Eye (tissue), 1 donor: Measurements from ENCODE around the gene DCAF15.
"Not testable (repeated sequence)": the region's sequence is repeated elsewhere in the genome, so short reads cannot be mapped to it uniquely, and the experiment has no call there.

Experiments
- DNase-seq: peaks from one replicate; pipeline ENCODE4 v3.0.0-alpha.2; 2015

The DCAF15 gene

GRCh38 chr19:13952154-13952930 lies at the start of gene DCAF15:
TSS of gene DCAF15 (plus strand) at chr19:13952509. CDS start at chr19:13952513, 4 bp downstream.
- peak; percentile 100 for DNase-seq

- DNase-seq = no peak
Measured at GRCh38 chr19:13902993-13903555, 49.2 kb upstream of the DCAF15 start.

- DNase-seq = peak; percentile 94
Measured at GRCh38 chr19:13905634-13906520, 46.4 kb upstream of the DCAF15 start, which contains the start of the genes BRME1 and CC2D1A. TSS of gene BRME1 (minus strand) at chr19:13906117. CDS start at chr19:13904892, 1,225 bp downstream. TSS of gene CC2D1A (plus strand) at chr19:13906201. CDS start at chr19:13906442, 241 bp downstream.

GRCh38 chr19:13906521-13906904 lies 45.8 kb upstream of the DCAF15 start:
- peak; percentile 33 for DNase-seq

- no peak for DNase-seq
Measured at GRCh38 chr19:13906910-13907309, 45.4 kb upstream of the DCAF15 start.

GRCh38 chr19:13908674-13909073 lies 43.6 kb upstream of the DCAF15 start:
- no peak for DNase-seq

GRCh38 chr19:13909430-13909829 lies 42.9 kb upstream of the DCAF15 start:
- no peak for DNase-seq

GRCh38 chr19:13913352-13913751 lies 39.0 kb upstream of the DCAF15 start:
- DNase-seq = no peak

GRCh38 chr19:13914777-13915176 lies 37.5 kb upstream of the DCAF15 start:
- no peak for DNase-seq

GRCh38 chr19:13917888-13918406 lies 34.4 kb upstream of the DCAF15 start:
- DNase-seq = no peak

GRCh38 chr19:13918726-13919411 lies 33.4 kb upstream of the DCAF15 start:
- DNase-seq = no peak

GRCh38 chr19:13920524-13920923 lies 31.8 kb upstream of the DCAF15 start:
- no peak for DNase-seq

- peak; percentile 72 for DNase-seq
Measured at GRCh38 chr19:13920940-13921747, 31.2 kb upstream of the DCAF15 start.

- not testable (repeated sequence) for DNase-seq
Measured at GRCh38 chr19:13922118-13922517, 30.2 kb upstream of the DCAF15 start.

GRCh38 chr19:13923194-13923987 lies 28.9 kb upstream of the DCAF15 start:
- no peak for DNase-seq

- no peak for DNase-seq
Measured at GRCh38 chr19:13926010-13926409, 26.3 kb upstream of the DCAF15 start.

GRCh38 chr19:13926715-13927114 lies 25.6 kb upstream of the DCAF15 start:
- DNase-seq = no peak

- DNase-seq = no peak
Measured at GRCh38 chr19:13929340-13929739, 23.0 kb upstream of the DCAF15 start.

GRCh38 chr19:13929956-13930355 lies 22.4 kb upstream of the DCAF15 start:
- DNase-seq = no peak

- DNase-seq = no peak
Measured at GRCh38 chr19:13930402-13930801, 21.9 kb upstream of the DCAF15 start.
